Activated naive CD4-positive, alpha-beta T cell treated with anti-CD3 and anti-CD28 coated beads, Interleukin-2, amount 50 U/mL, for 24 hours (primary cell): ENCODE measurements around the gene ANO10.

ENCODE experiments used
- H3K27ac Mint-ChIP-seq: one replicate; pipeline ENCODE4 v1.8.0; 2021; ENCODE audit warnings: mild to moderate bottlenecking, mixed read lengths
- H3K27me3 Mint-ChIP-seq: one replicate; pipeline ENCODE4 v1.8.0; 2021; ENCODE audit warnings: mixed read lengths
- H3K36me3 Mint-ChIP-seq: one replicate; pipeline ENCODE4 v1.8.0; 2021; ENCODE audit warnings: mixed read lengths
- H3K4me1 Mint-ChIP-seq: one replicate; pipeline ENCODE4 v1.8.0; 2021; ENCODE audit warnings: mixed read lengths
- H3K4me3 Mint-ChIP-seq: one replicate; pipeline ENCODE4 v1.8.0; 2021; ENCODE audit warnings: mild to moderate bottlenecking, mixed read lengths
- H3K9me3 Mint-ChIP-seq: one replicate; pipeline ENCODE4 v1.8.0; 2021; ENCODE audit warnings: mixed read lengths

The ANO10 gene

DNA sequence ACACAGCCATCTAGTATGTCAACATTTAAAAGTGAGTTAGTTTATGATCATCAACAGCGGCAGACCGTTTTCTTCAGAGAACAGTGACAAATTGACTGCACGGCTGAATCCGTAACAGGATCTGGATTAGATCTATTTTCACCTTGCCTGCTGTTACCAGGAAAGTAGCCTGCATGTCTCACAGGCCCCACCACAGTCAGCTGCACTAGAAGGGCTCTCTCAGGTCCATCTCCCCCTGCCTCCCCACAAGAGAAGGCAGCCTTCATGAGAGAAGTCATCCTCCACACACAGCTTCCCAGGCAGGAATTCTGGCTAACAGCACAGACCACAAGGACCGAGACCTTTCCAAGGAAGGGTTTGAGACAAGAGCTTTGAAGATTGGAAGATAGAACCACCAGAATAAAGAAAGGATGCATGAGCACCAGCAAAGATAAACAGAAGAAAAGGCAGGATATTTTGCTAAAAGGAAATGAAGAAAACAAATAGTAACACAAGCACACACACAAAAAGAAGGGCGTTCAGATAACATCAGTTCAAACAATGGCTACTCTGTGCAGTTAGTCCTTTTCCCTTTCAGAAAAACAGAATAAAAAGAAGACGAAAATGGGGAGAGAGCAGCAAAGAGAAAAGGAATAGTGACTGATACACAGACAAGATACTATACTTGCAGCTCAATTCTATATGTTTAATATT lies 208.0 kb downstream of the ANO10 start:
- H3K9me3 Mint-ChIP-seq: no peaks in the 10 kb centered on the region
- no peaks in the 10 kb centered on the region for H3K27me3 Mint-ChIP-seq
- H3K4me1 Mint-ChIP-seq: peaks cover 20% of the 10 kb centered on the region
- H3K27ac Mint-ChIP-seq: peak overlapping the region; percentile 20
- H3K36me3 Mint-ChIP-seq: peaks cover under 1% of the 10 kb centered on the region
- H3K4me3 Mint-ChIP-seq: no peak overlapping the region

DNA sequence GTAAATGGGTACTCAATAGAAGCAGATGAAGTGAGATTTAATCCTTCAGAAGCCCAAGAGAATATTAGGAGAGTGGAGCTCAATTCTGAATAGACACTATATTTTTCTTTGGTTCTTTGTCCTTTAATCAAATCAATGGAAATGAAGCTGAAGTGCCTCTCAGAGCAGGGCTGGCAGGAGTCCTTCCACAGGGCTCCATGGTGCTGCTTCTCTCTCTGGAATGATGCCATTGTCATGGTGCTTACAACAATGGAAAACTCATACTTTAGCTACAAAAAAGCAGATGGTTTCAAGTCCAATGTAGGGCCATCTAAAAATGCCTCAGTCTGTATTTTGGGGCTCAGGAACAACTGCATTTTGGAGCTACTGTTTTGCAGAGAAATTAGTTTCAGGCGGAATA lies 210.4 kb downstream of the ANO10 start:
- Mint-ChIP-seq H3K4me1 (peaks cover 20% of the 10 kb centered on the region), H3K27ac (no peak overlapping the region), H3K4me3 (no peak overlapping the region), H3K27me3 (no peaks in the 10 kb centered on the region), H3K36me3 (peaks cover 3% of the 10 kb centered on the region), H3K9me3 (no peaks in the 10 kb centered on the region)

- no peak overlapping the region for H3K4me3 Mint-ChIP-seq
- no peak overlapping the region for H3K27ac Mint-ChIP-seq
- H3K4me1 Mint-ChIP-seq: peaks cover 20% of the 10 kb centered on the region
- H3K27me3 Mint-ChIP-seq: no peaks in the 10 kb centered on the region
- no peaks in the 10 kb centered on the region for H3K9me3 Mint-ChIP-seq
- peaks cover 3% of the 10 kb centered on the region for H3K36me3 Mint-ChIP-seq
Observed at GRCh38 chr3:43410592-43410991, 211.2 kb downstream of the ANO10 start.

DNA sequence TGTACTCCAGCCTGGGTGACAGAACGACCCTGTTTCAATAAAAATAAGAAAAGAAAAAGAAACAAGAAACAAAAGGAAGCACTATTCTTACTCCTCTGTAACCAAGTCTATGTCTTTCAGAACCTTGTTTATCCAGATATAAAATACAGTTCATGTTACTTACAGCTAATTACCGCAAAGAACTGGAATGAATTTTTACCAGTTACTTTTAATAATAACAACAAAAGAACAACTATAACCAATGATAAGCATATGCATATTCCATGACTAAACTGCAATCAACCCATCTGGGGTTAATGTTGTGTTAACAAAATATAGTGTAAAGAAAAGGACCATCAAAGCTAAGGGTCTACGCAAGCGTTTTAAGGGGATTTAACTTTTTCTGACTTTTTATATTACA lies 212.3 kb downstream of the ANO10 start:
- H3K4me1 Mint-ChIP-seq: peaks cover 20% of the 10 kb centered on the region
- no peak overlapping the region for H3K27ac Mint-ChIP-seq
- no peaks in the 10 kb centered on the region for H3K27me3 Mint-ChIP-seq
- H3K9me3 Mint-ChIP-seq: no peaks in the 10 kb centered on the region
- H3K36me3 Mint-ChIP-seq: peaks cover 3% of the 10 kb centered on the region
- H3K4me3 Mint-ChIP-seq: no peak overlapping the region

GRCh38 chr3:43406643-43407023 lies 215.2 kb downstream of the ANO10 start:
- no peaks in the 10 kb centered on the region for H3K27me3 Mint-ChIP-seq
- H3K27ac Mint-ChIP-seq: no peak overlapping the region
- H3K9me3 Mint-ChIP-seq: no peaks in the 10 kb centered on the region
- no peak overlapping the region for H3K4me3 Mint-ChIP-seq
- no peaks in the 10 kb centered on the region for H3K4me1 Mint-ChIP-seq
- peaks cover 3% of the 10 kb centered on the region for H3K36me3 Mint-ChIP-seq

DNA sequence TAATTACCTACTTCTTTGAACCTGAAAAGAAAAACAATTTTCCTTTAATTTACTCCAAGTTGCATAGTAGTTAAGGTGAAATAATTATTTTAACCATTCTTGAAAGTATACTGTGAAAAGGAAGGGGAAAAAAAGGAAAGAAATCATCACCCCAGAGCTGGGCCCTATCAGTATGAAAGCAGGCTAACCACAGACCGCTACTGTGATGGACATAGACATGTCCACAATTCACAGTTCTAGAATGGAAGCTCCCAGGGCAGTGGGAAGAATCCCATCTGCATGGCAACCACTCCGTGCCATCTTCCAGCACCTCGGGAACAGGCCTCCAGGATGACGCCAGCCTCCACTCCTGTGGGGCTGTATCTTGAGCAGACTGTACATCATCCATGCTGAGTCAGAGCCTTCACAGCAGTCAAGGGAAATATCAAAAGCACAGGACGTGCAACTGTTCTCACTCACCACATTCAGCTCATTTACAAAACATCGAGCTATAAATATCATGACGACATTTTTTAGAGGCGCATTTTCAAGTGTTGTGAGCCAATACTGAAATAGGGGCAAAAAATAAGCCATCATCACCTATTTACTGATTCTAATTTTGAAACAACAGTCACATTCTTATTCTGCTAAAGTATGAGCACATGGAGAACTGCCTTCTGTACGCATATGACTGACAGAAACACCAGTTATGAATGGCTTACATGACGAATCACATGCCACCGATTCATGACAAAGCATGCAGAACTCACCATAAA lies 215.7 kb downstream of the ANO10 start:
- Mint-ChIP-seq H3K36me3 (peaks cover 3% of the 10 kb centered on the region), H3K27me3 (no peaks in the 10 kb centered on the region), H3K4me3 (no peak overlapping the region), H3K9me3 (no peaks in the 10 kb centered on the region), H3K27ac (no peak overlapping the region), H3K4me1 (no peaks in the 10 kb centered on the region)

DNA sequence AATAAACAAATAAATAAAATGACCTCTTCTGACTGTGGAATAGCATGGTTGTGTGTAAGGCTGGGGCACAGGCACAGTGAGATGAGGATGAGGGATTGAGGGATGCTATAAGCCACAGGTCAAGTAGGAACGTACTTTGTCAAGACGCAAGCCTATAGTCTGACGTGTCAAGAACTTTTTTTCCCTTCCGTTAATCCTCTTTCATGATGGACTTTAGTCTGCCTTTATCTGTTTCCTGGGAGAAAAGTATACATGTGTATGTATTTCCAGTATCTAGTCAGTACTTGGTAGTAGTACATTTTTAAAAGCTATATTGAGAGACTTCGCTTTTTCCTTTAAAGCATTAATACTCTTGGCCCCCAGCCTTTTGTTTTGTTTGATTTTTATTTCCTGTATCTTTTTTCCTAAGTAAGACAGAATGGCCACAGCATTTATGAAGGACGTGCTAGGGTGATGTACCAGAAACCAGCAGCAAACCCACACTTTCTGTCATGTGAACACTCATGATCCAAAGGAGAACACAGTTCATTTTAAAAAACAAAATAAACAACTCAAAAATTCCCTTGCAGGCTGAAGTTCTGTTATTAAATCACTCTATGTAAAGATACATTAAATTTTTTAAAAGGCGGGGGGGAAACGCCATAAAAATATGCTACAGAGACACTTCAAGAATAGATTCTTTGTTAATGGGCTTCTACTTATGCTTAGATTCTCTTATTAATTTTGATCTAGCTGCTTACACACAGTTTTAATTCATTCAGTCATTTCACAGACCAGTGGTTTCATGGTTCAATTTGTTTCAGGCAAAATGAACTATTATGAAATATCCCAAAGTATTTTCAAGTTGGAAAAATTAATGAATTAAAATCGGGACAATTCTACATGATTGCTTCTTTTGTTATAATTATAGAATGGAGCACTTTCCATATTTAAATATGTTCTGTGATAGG lies 220.8 kb downstream of the ANO10 start:
- H3K4me3 Mint-ChIP-seq: no peak overlapping the region
- no peak overlapping the region for H3K27ac Mint-ChIP-seq
- no peaks in the 10 kb centered on the region for H3K9me3 Mint-ChIP-seq
- peaks cover 4% of the 10 kb centered on the region for H3K36me3 Mint-ChIP-seq
- no peaks in the 10 kb centered on the region for H3K27me3 Mint-ChIP-seq
- no peaks in the 10 kb centered on the region for H3K4me1 Mint-ChIP-seq

- peak overlapping the region; percentile 62 for H3K27ac Mint-ChIP-seq
- no peaks in the 10 kb centered on the region for H3K9me3 Mint-ChIP-seq
- peaks cover 4% of the 10 kb centered on the region for H3K36me3 Mint-ChIP-seq
- no peaks in the 10 kb centered on the region for H3K4me1 Mint-ChIP-seq
- no peaks in the 10 kb centered on the region for H3K27me3 Mint-ChIP-seq
- H3K4me3 Mint-ChIP-seq: no peak overlapping the region
Observed at GRCh38 chr3:43400167-43400566, 221.6 kb downstream of the ANO10 start.

DNA sequence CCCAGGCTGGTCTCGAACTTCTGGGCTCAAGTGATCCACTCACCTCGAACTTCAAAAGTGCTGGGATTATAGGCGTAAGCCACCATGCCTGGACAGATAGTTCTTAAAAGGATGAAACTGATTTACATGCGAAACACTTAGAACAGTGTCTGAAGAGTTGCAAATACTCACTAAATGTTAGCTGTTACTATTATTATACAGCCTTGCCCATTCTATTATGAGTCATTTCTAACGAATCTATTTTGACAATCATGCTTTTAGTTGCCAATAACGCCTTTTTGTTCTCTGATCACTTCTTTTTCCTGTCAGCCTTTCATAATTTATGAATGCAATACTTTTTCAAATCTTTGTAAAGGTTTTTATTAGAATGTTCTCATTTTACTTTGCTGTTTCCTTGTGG lies 222.8 kb downstream of the ANO10 start:
- Mint-ChIP-seq H3K4me1 (peaks cover 7% of the 10 kb centered on the region), H3K27me3 (no peaks in the 10 kb centered on the region), H3K9me3 (no peaks in the 10 kb centered on the region), H3K4me3 (no peak overlapping the region), H3K27ac (no peak overlapping the region), H3K36me3 (peaks cover 4% of the 10 kb centered on the region)

DNA sequence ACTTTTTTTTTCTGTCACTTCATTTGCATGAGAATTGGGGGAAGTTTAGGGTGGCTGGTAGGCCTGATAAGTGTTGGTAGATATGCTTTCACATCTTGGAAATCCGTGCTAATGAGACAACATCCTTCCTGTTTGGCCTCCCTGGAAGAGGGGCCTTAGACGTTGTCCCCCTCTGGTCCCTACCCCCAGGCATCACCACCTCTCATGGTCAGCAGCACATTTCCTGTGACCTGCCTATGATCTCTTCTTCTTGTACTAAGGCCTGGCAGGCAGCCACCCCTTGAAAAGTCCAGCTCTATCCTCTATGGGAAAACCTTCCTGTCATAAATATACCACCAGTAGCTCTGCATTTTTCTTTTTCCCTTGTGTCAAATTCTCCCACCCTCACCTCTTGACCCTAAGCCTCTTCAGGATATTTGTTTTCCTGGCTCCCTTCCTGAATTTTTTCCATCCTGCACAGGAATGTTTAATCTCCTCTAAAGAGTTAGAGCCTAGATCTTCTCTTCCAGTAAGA lies 227.7 kb downstream of the ANO10 start:
- no peaks in the 10 kb centered on the region for H3K36me3 Mint-ChIP-seq
- H3K27ac Mint-ChIP-seq: no peak overlapping the region
- H3K27me3 Mint-ChIP-seq: no peaks in the 10 kb centered on the region
- H3K9me3 Mint-ChIP-seq: no peaks in the 10 kb centered on the region
- peaks cover 49% of the 10 kb centered on the region for H3K4me1 Mint-ChIP-seq
- no peak overlapping the region for H3K4me3 Mint-ChIP-seq

DNA sequence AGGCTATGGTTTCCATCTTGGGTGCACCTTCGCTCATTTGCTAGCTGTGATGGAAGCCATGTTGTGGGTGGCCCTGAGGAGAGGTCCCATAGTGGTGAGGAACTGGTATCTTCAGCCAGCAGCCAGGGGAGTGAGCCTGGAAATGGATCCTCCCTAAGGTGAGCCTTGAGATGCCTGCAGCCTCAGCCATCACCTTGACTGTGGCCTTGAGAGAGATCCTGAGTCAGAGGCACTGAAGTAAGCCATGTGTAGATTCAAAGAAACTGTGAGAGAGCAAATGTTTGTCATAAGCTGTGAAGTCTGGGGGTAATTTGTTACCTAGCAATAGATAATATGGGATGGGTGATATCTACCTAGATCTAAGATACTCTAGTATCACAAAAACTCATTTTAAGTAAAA lies 230.2 kb downstream of the ANO10 start:
- Mint-ChIP-seq H3K27ac (no peak overlapping the region), H3K27me3 (no peaks in the 10 kb centered on the region), H3K4me3 (no peak overlapping the region), H3K4me1 (peaks cover 70% of the 10 kb centered on the region), H3K36me3 (no peaks in the 10 kb centered on the region), H3K9me3 (no peaks in the 10 kb centered on the region)

- H3K4me3 Mint-ChIP-seq: peak overlapping the region; percentile 59
Observed at GRCh38 chr3:43390255-43390588, 231.6 kb downstream of the ANO10 start.

DNA sequence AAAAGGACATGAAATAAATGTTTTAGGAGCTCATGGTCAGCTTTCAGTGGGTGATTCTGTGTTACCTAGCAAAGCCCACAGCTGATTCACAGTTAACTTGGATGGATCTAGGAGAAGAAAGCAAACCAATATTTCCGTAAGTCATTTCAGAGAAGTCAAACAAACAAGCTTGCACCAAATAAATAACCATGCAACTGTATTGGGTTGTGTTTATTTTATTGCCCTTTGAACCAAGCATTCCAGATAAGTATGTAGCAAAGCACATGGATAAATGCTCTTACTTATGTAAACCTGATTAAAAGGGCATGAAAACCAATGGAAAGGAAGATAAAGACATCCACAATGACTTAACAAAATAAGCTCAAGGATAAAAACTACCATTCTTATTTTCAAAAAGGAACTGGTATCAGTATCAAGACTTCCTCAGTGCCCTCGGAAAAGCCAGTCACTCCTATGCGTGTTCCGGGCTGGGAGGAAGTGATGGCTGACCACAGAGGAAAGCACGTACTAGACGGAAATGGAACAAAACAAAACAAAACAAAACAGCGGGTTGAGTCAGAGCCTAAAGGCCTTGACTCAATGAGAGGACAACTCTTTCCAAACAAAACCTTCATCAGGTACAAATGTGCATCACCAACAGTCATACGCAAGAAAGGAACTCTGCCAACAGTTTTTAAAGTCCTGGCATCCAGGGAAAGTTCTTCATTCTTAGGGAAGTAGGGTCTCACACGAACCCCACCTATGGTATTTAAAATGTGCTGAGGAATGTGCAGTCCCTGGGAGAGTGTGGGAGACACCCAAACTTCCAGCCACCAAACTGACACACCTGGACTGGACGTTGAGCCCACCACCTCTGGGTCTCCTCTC lies 232.2 kb downstream of the ANO10 start:
- Mint-ChIP-seq H3K36me3 (peaks cover 5% of the 10 kb centered on the region), H3K4me3 (peak overlapping the region; percentile 59), H3K27ac (peak overlapping the region; percentile 79), H3K4me1 (peaks cover 84% of the 10 kb centered on the region), H3K27me3 (no peaks in the 10 kb centered on the region), H3K9me3 (no peaks in the 10 kb centered on the region)

More at GRCh38 chr3:43390255-43390588, 231.6 kb downstream of the ANO10 start:
- Mint-ChIP-seq H3K36me3 (peaks cover 2% of the 10 kb centered on the region), H3K9me3 (no peaks in the 10 kb centered on the region), H3K27me3 (no peaks in the 10 kb centered on the region), H3K4me1 (peaks cover 81% of the 10 kb centered on the region), H3K27ac (peak overlapping the region; percentile 79)

DNA sequence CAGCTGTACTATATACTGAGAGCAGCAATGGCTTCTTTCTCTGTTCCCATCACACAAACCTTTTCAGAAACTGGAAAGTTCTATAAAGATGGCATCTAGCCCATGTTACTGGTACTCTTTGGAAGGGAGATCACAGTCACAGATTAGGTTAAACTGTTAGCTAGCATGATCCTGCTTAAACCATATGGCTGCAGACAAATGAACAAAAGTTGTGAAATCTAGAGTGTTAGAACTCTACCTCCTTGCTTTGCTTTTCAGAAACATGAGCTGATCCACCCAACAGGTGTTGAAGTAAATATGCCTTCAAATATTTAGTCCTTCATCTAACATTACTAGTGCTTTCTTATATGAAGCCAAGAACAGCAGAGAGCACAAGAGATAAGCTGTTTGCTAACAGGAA lies 232.9 kb downstream of the ANO10 start:
- peaks cover 5% of the 10 kb centered on the region for H3K36me3 Mint-ChIP-seq
- H3K27me3 Mint-ChIP-seq: no peaks in the 10 kb centered on the region
- H3K9me3 Mint-ChIP-seq: no peaks in the 10 kb centered on the region
- peaks cover 82% of the 10 kb centered on the region for H3K4me1 Mint-ChIP-seq
- peak overlapping the region; percentile 79 for H3K27ac Mint-ChIP-seq
- peak overlapping the region; percentile 59 for H3K4me3 Mint-ChIP-seq

DNA sequence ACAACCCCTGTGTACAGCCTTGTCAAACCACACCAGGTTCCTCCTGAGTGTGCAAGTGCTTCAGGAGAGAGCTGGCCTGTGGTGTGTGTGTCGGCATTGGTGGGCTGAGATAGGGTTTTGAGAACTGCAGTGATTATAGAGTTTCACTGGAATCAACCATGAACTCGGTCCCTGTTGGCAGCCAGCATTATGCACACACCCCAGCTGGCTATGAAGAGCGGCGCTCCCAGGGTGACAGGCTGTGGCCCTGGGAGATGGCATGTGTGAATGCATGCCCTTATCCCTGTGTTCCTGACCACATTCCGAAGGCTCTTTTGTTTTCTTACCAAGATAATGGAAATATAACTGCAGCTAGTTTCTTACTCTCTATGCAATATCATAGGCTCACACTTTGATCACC lies 233.6 kb downstream of the ANO10 start:
- Mint-ChIP-seq H3K4me1 (peaks cover 78% of the 10 kb centered on the region), H3K27me3 (no peaks in the 10 kb centered on the region), H3K36me3 (peaks cover 5% of the 10 kb centered on the region), H3K4me3 (no peak overlapping the region), H3K27ac (no peak overlapping the region), H3K9me3 (no peaks in the 10 kb centered on the region)
